G401 (cell line): Measurements from ENCODE around the gene ACTR5. TPM values are rescaled to one million over a fixed set of nuclear protein-coding genes. Genes with fewer than 3 reads are reported as not detected.

Experiments
- DNase-seq: peaks from one replicate; pipeline ENCODE4 v3.0.0-alpha.2; 2015; ENCODE audit warnings: low spot score
- in situ Hi-C: cut with HindIII; loops from 2 replicates; pipeline ENCODE4 v1.10.0; 2016; ENCODE audit warnings: low sequenced_read_pairs, mixed read lengths
- total RNA-seq: library from RNA; depleted of rRNA; stranded (reverse); fragments of >200 nt; shearing (Covaris generic); gene quantifications from 2 replicates; pipeline ENCODE4 v1.2.3, GENCODE V29; 2014

The ACTR5 gene
- total RNA-seq, 1 experiment from 2014 or later = 10.9 TPM

- in situ Hi-C loops = no loop called here
- DNase-seq = no peak
Measured at GRCh38 chr20:38760978-38761377, 12.7 kb downstream of the ACTR5 start.

- no peak for DNase-seq
- in situ Hi-C loops = no loop called here
Measured at GRCh38 chr20:38762174-38762573, 13.9 kb downstream of the ACTR5 start.

DNA sequence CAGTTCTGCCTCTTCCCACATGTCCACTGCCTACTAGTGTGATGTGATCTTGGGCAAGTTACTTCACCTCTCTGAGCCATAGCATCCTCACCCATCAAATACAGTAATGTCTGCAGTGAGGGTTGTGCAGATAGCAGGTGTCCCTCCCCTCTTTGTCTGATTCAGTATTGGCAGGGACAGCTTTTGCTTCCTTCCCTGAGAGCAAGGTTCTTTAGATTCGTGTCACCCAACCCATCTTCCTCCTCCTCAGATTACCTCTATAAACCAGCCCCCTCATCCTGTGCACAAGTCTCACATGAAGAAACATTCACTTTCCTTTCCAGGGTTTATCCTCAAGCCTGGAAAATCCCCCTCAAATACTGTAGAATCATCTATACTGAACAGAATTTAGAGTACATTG lies 15.4 kb downstream of the ACTR5 start:
- DNase-seq = no peak
- in situ Hi-C loops = no loop called here

DNA sequence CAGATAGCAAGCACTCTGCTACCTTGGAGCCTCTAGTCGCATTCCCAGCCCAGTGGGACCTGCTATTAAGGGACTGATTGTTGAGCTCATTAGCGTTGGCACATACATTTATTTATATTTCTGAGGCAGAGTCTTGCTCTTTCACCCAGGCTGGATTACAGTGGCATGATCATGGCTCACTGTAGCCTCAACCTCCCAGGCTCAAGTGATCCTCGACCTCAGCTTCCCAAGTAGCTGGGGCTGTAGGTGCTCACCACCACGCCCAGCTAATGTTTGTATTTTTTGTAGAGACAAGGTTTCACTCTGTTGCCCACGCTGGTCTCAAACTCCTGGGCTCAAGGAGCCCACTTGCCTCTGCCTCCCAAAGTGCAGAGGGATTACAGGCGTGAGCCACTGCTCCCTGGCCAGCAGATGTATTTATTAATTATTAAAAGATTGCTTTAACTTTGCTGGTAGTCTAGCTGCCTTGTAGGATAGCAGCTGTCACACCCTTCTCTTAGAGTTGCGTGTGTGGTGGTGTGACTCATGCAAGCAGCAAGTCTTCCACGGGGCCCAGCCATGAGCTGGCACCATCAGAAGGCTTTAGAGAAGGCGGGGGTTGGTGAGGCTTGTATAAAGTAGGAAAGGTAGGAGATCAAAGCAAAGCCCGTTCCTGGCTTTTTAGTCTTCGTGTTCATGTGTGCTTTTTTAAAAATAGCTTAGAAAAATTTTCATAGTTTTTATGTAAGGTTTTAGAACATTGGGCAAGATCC lies 16.5 kb downstream of the ACTR5 start:
- no peak for DNase-seq

DNA sequence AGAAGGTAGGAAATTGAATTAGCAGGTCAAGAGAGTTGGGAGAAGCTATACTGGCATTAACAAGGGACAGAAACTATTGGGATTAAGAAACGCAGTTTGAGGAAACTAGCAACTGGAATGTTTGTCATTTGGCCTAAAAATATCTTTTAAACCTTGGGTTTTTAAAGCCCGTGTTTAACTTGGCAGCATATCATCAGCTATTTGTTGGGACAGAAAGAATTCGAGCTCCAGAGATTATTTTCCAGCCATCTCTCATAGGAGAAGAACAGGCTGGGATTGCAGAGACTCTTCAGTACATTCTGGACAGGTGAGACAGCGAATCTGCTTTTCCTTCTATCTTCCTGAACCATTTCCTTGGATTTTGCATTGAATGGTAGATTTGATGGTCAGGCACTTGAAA lies 17.8 kb downstream of the ACTR5 start:
- in situ Hi-C loops = no loop called here
- DNase-seq = no peak

More for the DNA sequence above, 16.5 kb downstream of the ACTR5 start:
- in situ Hi-C loops = no loop called here

DNA sequence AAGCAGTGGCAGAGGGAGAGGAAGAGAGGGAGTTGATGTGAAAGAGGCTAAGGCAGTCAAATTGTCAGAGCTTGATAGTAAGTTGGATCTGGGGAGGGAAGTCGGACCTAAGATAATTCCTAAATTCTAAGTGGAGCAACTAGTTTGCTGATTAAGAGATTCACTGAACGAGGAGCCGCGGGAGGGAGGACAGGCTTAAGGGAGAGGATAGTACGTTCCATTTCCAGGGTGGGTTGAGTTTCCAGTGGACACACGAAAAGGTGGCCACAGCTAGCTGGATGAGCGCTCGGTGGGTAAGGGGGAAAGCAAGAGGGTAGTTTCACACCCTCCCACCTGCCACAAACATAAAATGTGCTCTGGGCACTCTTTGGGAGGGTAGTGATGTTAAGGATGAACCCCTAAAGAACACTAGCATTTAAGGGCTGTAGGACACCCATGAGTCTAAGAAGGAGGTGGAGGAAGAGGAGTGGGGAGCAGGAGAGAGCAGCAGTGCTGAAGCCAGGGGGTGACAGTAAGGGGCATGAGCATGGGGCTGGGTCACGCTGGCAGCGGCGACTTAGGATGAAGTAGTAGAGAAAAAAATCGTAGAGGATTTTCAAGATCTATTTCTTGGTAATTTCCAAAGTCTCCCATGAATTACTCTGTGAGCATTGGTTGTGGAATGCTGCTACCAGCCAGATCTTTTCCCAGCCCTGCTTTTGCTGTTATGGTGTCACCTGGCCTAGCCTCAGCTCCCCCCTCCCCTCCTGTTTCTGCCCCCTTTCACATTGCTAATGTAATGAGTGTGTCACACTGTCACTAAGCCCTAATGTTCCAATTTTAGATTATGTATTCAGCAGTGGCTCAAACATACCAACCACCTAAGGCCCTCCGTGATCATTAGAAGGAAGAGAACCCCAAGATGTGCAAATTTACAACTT lies 21.4 kb downstream of the ACTR5 start:
- DNase-seq = no peak
- in situ Hi-C loops = no loop called here

- DNase-seq = no peak
- in situ Hi-C loops = no loop called here
Measured at GRCh38 chr20:38770546-38770945, 22.3 kb downstream of the ACTR5 start.

- no peak for DNase-seq
- in situ Hi-C loops = no loop called here
Measured at GRCh38 chr20:38770970-38771369, 22.7 kb downstream of the ACTR5 start.

GRCh38 chr20:38771621-38772020 lies 23.4 kb downstream of the ACTR5 start:
- in situ Hi-C loops = no loop called here
- peak; percentile 1 for DNase-seq

DNA sequence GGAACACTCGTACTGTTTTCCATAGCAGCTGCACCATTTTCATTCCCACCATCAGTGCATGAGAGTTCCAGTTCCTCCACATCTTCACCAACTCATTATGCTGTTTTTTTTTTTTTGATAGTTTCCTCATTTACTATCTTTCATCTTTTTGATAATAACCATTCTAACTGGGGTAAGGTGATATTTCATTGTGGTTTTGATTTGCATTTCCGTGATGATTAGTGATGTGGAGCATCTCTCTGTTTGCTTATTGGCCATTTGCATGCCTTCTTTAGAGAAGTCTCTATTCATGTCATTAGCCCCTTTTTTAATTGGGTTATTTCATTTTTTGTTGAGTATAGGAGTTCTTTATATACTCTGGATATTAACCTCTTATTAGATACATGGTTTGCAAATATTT lies 25.9 kb downstream of the ACTR5 start:
- in situ Hi-C loops = no loop called here
- no peak for DNase-seq

GRCh38 chr20:38776363-38776762 lies 28.1 kb downstream of the ACTR5 start:
- DNase-seq = no peak
- in situ Hi-C loops = no loop called here

DNA sequence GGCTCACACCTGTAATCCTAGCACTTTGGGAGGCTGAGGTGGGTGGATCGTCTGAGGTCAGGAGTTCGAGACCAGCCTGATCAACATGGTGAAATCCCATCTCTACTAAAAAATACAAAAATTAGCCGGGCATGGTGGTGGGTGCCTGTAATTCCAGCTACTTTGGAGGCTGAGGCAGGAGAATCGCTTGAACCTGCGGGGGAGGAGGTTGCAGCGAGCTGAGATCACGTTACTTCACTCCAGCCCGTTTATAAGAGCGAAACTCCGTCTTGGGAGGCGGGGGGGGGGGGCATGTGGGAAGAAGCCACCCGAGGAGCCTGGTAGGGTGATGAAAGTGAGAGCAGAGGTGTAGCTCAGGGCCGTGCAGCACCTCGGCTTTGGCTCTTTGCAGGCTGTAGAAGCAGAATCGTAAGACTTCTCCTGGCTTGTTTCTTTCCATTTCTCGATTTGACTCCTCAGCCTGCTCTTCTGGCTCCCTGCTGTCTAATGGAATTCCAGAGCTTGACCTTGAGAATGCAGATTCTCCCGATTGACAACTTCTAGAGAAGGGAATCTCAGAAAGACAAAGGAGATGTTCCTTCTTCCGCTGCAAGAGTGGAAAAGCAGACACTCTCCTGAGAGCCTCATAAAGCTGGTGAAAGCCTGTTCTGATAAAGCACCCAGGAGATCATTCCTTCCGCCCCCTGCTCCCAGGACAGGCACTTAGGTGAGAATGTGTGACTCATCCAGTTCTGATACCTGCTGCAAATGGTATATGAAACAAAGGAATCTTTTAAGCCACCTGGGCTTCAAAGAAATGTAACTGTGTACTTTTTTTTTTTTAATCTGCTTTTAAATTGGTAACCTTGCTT lies 31.2 kb downstream of the ACTR5 start:
- DNase-seq = no peak
- in situ Hi-C loops = no loop called here

GRCh38 chr20:38782275-38782674 lies 34.0 kb downstream of the ACTR5 start:
- in situ Hi-C loops = no loop called here

DNA sequence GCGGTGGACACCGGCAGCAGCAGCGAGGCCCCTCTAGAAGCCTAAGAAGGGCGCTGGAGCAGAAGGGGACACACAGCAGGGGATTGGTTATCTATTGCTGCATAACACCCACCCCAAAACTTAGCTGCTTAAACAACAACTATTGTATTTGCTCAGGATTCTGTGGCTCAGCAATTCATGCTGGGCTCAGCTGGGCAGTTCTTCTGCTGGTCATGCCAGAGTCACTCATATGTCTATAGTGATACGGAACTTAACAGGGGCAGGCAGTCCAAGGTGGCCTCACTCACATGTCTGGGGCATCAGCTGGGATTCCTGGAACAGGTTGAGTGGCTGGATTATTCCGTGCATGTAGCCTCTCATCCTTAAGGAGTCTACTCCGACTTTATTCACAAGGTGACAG lies 39.6 kb downstream of the ACTR5 start:
- in situ Hi-C loops = no loop called here
- no peak for DNase-seq

More at GRCh38 chr20:38782275-38782674, 34.0 kb downstream of the ACTR5 start:
- no peak for DNase-seq

GRCh38 chr20:38789503-38790199 lies 41.4 kb downstream of the ACTR5 start:
- in situ Hi-C loops = no loop called here
- DNase-seq = no peak

GRCh38 chr20:38790200-38791053 lies 42.2 kb downstream of the ACTR5 start:
- in situ Hi-C loops = no loop called here
- DNase-seq = peak; percentile 23

GRCh38 chr20:38791291-38791690 lies 43.0 kb downstream of the ACTR5 start:
- no peak for DNase-seq
- in situ Hi-C loops = no loop called here

DNA sequence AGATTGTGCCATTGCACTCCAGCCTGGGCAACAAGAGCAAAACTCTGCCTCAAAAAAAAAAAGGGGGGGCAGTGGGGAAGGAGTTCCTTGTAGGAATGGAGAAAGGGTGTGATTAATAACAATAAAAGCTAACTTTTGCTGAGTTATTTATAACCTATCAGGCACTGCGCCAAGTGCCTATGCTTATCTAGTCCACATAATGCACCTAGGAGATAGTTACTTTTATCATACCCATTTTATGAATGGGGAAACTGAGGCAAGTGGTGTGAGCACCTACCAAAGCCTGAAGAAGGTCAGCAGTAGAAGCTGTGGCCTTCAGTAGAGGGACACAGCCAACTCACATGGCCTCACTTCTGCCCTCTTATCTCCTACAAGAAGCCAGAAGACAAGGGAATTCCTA lies 43.7 kb downstream of the ACTR5 start:
- in situ Hi-C loops = no loop called here

More for the DNA sequence above, 43.7 kb downstream of the ACTR5 start:
- no peak for DNase-seq
